GM12878 (cell line): ENCODE measurements around the gene GALNT18.
A peak's percentile ranks its signal among the peaks of the same experiment; 100 is the strongest.

Experiments used
- ATF7 ChIP-seq: fragments of 450-650 bp; IDR thresholded peaks from 2 replicates; pipeline ENCODE4 v1.6.1; 2016; ENCODE audit warnings: low read depth, mild to moderate bottlenecking
- CREB1 ChIP-seq: IDR thresholded peaks from 2 replicates; pipeline ENCODE4 v1.6.1; 2012; ENCODE audit warnings: low read depth, mild to moderate bottlenecking, inconsistent platforms
- CTCF ChIP-seq, 3 experiments: IDR thresholded peaks in 2 of 3; conservative IDR thresholded peaks in 1 of 3; 2 replicates each; pipeline ENCODE4 v1.5.1; 2011; ENCODE audit warnings: low read depth in 3 of 3, low read length in 3 of 3, mild to moderate bottlenecking in 3 of 3, control low read depth in 2 of 3, moderate library complexity in 2 of 3, inconsistent platforms in 1 of 3, mixed read lengths in 1 of 3; ENCODE audit not compliant: control insufficient read depth in 2 of 3, insufficient read depth in 1 of 3; ENCODE audit errors: extremely low read depth in 1 of 3
- EZH2 ChIP-seq: IDR thresholded peaks from 2 replicates; pipeline ENCODE4 v1.6.1; 2012; ENCODE audit warnings: low read depth, mild to moderate bottlenecking, control low read depth, inconsistent platforms, low read length, borderline replicate concordance; ENCODE audit not compliant: control insufficient read depth
- NFIC ChIP-seq: IDR thresholded peaks from 2 replicates; pipeline ENCODE4 v1.6.1; 2012; ENCODE audit warnings: low read depth, mild to moderate bottlenecking, inconsistent platforms, low read length, moderate library complexity
- POLR2A ChIP-seq: IDR thresholded peaks from 2 replicates; pipeline ENCODE4 v1.6.1; 2011; ENCODE audit warnings: low read depth, mild to moderate bottlenecking, low read length
- POLR2AphosphoS5 ChIP-seq: IDR thresholded peaks from 2 replicates; pipeline ENCODE4 v1.6.1; 2011; ENCODE audit warnings: mild to moderate bottlenecking, low read length, inconsistent platforms
- SMC3 ChIP-seq: IDR thresholded peaks from 2 replicates; pipeline ENCODE4 v1.6.1; 2011; ENCODE audit warnings: low read length, improper control_type of control experiment, borderline replicate concordance
- SUZ12 ChIP-seq: fragments of 200-600 bp; sonication (generic); IDR thresholded peaks from one replicate; pipeline ENCODE4 v1.6.1; 2018; ENCODE audit warnings: antibody characterized with exemption, mild to moderate bottlenecking; ENCODE audit not compliant: unreplicated experiment
- WRNIP1 ChIP-seq: IDR thresholded peaks from 2 replicates; pipeline ENCODE4 v1.6.1; 2011; ENCODE audit warnings: low read depth, low read length, improper control_type of control experiment, borderline replicate concordance
- ZBTB40 ChIP-seq: fragments of 450-650 bp; IDR thresholded peaks from 2 replicates; pipeline ENCODE4 v1.6.1; 2016; ENCODE audit warnings: mild to moderate bottlenecking, moderate library complexity, borderline replicate concordance
- ZNF274 ChIP-seq: IDR thresholded peaks from one replicate; pipeline ENCODE4 v1.8.0; 2011; ENCODE audit not compliant: insufficient read length, insufficient read depth
- TF ChIP-seq, protein P1 (sequence below): fragments of 450-650 bp; IDR thresholded peaks from 2 replicates; pipeline ENCODE4 v1.6.1; 2016; ENCODE audit warnings: mild to moderate bottlenecking
- TF ChIP-seq, protein P2 (sequence below): IDR thresholded peaks from 2 replicates; pipeline ENCODE4 v1.6.1; 2012; ENCODE audit warnings: low read depth, low read length, improper control_type of control experiment

- TF ChIP-seq SMC3 (no peak), ATF7 (no peak), CTCF (IDR thresholded peaks at IDR 0.05 in 2 of 3, conservative IDR thresholded peaks at IDR 0.05 in 1 of 3; ENCODE audit: control insufficient read depth in 2 of 3, extremely low read depth in 1 of 3, insufficient read depth in 1 of 3, low read depth in 3 of 3, low read length in 3 of 3) (peak in 1 of 3 experiments; percentile 43; a peak in 3 of 6 replicates), ZNF274 (no peak), ZBTB40 (no peak), EZH2 (no peak), POLR2A (peak; percentile 74), NFIC (no peak), CREB1 (no peak), SUZ12 (no peak), POLR2AphosphoS5 (no peak), WRNIP1 (no peak)
- TF ChIP-seq, protein P1, sequence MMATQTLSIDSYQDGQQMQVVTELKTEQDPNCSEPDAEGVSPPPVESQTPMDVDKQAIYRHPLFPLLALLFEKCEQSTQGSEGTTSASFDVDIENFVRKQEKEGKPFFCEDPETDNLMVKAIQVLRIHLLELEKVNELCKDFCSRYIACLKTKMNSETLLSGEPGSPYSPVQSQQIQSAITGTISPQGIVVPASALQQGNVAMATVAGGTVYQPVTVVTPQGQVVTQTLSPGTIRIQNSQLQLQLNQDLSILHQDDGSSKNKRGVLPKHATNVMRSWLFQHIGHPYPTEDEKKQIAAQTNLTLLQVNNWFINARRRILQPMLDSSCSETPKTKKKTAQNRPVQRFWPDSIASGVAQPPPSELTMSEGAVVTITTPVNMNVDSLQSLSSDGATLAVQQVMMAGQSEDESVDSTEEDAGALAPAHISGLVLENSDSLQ: no peak
- TF ChIP-seq, protein P2, sequence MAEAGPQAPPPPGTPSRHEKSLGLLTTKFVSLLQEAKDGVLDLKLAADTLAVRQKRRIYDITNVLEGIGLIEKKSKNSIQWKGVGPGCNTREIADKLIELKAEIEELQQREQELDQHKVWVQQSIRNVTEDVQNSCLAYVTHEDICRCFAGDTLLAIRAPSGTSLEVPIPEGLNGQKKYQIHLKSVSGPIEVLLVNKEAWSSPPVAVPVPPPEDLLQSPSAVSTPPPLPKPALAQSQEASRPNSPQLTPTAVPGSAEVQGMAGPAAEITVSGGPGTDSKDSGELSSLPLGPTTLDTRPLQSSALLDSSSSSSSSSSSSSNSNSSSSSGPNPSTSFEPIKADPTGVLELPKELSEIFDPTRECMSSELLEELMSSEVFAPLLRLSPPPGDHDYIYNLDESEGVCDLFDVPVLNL: no peak
Measured at GRCh38 chr11:11620921-11621572, 758 bp downstream of the GALNT18 start.
